ENCODE data around the gene KIAA0232.

The KIAA0232 gene

GRCh38 chr4:6915041-6916005, 132.8 kb downstream of the KIAA0232 start:
- no peak for DNase-seq (ENCODE audit: low read depth)
- no peak overlapping the region for H3K4me3 ChIP-seq (ENCODE audit: low read length)
- no peak for TF ChIP-seq CTCF (conservative IDR thresholded peaks at IDR 0.05; ENCODE audit: low read length)

GRCh38 chr4:6916069-6916586, 133.6 kb downstream of the KIAA0232 start:
- TF ChIP-seq CTCF (conservative IDR thresholded peaks at IDR 0.05; ENCODE audit: low read length) = no peak
- no peak for DNase-seq (ENCODE audit: low read depth)
- no peak overlapping the region for H3K4me3 ChIP-seq (ENCODE audit: low read length)

- peak; percentile 31 for DNase-seq (ENCODE audit: low read depth)
- TF ChIP-seq CTCF (conservative IDR thresholded peaks at IDR 0.05; ENCODE audit: low read length) = no peak
- H3K4me3 ChIP-seq (ENCODE audit: low read length) = no peak overlapping the region
Observed at GRCh38 chr4:6916587-6917460, 134.3 kb downstream of the KIAA0232 start.

GRCh38 chr4:6917461-6918271, 135.1 kb downstream of the KIAA0232 start:
- no peak for DNase-seq (ENCODE audit: low read depth)
- 0 out of 2 replicates have a peak, but pooled peaks have one; percentile 11 for TF ChIP-seq CTCF (conservative IDR thresholded peaks at IDR 0.05; ENCODE audit: low read length)
- no peak overlapping the region for H3K4me3 ChIP-seq (ENCODE audit: low read length)

GRCh38 chr4:6918338-6918737, 135.8 kb downstream of the KIAA0232 start:
- H3K4me3 ChIP-seq (ENCODE audit: low read length) = no peak overlapping the region
- TF ChIP-seq CTCF (conservative IDR thresholded peaks at IDR 0.05; ENCODE audit: low read length) = no peak
- DNase-seq (ENCODE audit: low read depth) = no peak

GRCh38 chr4:6920171-6920570, 137.6 kb downstream of the KIAA0232 start:
- no peak overlapping the region for H3K4me3 ChIP-seq (ENCODE audit: low read length)
- DNase-seq (ENCODE audit: low read depth) = no peak
- TF ChIP-seq CTCF (conservative IDR thresholded peaks at IDR 0.05; ENCODE audit: low read length) = no peak

Measured in AG10803 (cell line).